GM21529 (cell line): Measurements from ENCODE around the gene LOXL4.

ENCODE experiments used
- ATAC-seq: cut with Tn5 transposase; IDR thresholded peaks from one replicate; pipeline ENCODE4 v1.9.1; 2021; ENCODE audit not compliant: unreplicated experiment

LOXL4 gene

DNA sequence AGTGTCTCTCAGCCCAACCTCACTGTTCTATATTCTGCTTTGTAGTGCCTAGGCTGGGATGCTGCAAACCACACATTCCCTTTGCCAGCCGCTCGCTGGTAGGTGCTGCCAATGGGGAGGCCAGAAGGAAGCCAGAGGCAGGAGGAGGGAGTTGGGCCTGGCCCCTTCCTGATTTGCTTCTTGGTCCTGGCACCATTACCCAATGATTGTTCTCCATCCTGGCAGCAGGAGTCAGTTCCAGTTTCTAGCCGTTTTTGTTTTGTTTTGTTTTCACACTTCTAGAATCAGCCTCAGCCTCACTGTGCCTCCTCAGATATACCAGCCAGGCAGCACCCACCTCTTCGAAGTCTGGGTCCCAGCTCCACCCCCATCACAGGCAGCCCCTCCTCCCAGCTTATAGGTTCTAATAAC, 27.4 kb upstream of the LOXL4 start:
- ATAC-seq: no peak

DNA sequence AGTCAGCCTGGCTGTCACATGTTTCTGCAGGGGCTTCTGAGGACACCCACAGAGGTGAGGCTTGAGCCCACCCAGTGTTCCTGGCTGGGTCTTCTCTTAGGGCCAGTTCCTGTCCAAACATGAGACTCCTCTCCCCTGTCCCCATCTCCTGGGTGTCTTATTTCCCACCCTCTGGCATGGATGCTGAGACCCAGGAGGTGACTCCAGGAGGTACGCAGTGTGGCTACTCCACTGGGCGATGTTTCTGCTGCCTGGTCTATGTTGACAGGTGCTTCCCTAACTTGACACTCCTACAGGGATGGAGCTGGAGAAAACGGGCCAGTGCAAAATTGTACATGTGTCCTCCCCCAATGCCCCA, 26.3 kb upstream of the LOXL4 start:
- no peak for ATAC-seq

DNA sequence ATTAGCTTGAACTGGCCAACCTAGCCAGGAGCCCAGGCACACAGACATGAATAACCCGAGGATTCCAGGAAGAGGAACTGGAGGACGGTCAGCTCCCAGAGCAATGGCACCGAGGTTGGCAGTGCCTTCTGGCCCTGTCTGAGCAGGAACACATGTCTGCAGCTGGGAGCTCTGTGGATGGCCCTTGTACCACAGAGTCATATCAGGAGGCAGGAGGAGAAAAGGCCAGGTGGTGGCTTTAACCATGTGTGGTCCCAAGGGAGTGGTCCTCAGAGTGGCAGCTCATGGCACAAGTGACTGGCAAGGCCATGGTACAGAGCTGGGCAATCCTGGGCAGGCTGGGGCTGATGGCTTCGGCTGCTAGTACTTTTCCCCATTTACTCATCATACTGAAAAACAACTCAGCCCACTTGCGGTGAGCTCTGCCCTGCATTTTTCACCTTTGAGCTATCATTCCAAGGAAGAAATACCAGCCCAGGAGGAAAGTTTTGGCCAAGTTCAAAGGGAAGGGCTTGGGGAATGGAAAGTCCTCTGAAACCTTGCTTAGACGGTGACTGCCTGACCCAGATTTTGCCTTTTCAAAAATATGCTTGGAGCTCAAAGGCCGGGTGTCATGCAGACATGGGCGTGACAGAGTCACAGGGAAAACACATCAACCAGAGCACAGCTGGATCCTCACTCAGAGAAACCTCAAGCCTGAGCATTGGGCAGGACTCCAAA, 25.7 kb upstream of the LOXL4 start:
- no peak for ATAC-seq

DNA sequence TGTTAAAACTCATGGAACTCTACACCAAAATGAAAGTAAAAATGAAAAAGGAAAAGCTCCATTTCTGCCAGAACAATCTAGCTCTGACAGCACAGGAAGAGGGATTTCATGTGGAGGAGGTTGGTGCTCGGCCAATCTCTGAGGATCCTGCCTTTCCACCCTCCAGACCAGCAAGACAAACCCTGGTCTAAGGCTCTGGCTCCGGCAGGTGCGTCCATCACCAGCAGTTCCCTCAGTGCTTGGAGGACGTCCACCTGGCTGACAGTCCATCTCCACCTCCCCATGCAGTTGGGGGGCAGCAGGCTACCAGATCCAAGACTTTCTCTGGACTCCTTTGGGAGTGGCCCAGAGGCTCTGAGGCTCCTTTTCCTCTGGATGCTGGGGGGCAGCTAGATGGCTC, 25.0 kb upstream of the LOXL4 start:
- ATAC-seq: no peak

DNA sequence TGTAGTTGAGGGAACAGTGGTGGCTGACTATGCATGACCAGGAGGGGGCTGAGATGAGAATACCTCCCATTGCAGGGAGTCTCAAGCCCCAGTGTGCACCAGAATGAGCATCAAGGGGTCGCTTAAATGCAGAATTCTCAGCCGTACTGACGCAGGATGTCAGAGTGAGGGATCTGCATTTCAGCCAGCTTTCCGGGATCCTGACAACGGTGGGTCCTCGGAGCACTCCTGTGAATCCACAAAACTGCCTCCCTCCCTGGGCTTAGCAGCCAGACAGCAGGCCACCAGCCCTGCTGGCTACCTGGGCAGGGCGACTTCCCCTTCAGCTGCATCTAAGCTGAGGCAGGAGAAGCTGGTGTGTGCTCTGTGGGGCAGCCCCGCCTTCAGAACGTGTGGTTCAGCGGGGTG, 21.8 kb upstream of the LOXL4 start:
- ATAC-seq: no peak

DNA sequence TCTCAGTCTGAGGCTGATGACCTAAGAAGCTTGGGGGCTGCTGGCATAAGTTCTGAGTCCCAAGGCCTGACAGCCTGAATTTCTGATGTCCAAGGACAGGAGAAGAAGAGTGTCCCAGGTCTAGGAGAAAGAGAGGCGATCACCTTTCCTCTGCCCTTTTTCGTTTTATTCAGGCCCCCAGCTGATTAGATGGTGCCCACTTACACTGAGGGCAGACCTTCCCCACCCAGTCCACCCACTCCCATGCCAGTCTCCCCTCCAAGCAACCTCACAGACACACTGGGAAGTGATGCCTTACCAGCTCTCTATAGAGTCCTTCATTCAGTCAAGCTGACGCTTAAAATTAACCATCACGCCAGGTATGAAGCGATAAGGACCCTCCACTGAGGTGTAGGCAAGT, 19.3 kb upstream of the LOXL4 start:
- no peak for ATAC-seq

DNA sequence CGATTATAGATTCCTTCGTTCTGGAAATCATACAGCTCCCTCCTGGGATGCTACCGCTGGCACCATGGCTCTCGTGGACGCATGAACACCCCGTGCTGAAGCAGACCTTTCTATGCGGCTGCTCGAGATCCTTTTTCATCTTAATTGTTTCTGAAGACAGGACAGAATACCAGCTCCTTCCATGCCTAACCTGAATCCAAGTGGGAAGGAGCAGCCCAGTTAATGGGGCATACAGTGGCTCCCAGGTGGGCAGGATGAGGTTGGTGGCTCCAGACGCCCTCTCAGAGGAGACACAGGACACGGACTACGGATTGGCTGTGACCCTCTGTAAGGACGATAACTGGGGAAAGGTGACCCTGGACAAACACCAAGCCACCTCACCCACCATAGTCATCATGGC, 18.4 kb upstream of the LOXL4 start:
- no peak for ATAC-seq

DNA sequence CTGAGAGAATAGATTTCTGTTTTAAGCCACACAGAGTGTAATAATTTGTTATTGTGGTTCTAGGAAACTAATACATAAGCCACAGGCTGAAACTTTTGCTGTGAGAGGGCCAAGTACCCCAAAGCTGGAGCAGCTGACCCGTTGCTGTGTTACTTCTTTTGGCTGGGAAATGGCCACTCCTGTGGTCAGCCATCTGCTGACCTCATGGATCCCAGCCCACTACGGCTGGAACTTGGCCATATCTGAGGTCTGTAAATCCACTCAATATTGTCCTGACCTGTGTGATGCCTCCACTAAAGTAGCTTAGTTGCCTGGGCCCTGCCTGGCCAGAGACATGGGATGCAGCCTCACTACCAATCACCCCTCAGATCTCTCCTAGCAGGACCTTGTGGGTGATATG, 17.4 kb upstream of the LOXL4 start:
- no peak for ATAC-seq

DNA sequence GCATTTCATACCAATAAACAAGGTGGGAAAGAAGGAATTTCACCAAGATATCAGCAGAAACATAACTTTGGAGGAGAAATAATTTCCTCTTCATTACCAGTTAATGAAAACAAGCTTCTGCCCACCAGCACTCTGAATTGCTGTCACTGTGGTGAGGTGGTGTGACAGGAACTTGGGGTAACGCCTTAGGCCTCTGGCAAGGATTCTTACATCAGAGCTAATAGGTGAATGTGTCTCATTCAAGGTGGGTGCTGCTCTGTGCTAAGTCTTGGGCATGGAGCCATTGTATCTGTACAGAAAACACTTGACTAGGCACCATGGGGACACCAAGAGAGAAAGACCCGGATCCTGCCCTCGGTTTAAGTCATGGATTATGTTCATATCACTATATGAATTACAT, 8.3 kb upstream of the LOXL4 start:
- ATAC-seq: no peak

DNA sequence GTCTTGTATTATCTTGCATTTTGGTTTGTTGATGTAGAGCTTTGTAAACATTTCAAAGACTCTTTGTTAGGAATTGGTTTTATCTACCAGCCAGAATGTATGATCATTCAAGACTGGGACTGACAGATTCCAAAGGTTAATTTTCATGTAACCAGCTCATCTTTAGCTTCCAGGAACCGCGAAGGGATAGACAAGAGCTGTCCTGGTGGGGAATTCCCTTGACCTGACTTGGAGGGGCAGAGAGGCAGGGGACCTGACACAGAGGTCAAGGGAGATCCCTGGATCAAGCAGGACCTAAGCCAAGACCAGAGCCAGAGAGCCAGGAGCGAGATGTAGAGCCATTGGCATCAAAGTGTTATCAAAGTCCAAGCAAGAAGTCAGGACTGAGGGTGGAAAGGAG, 6.6 kb upstream of the LOXL4 start:
- ATAC-seq: no peak

DNA sequence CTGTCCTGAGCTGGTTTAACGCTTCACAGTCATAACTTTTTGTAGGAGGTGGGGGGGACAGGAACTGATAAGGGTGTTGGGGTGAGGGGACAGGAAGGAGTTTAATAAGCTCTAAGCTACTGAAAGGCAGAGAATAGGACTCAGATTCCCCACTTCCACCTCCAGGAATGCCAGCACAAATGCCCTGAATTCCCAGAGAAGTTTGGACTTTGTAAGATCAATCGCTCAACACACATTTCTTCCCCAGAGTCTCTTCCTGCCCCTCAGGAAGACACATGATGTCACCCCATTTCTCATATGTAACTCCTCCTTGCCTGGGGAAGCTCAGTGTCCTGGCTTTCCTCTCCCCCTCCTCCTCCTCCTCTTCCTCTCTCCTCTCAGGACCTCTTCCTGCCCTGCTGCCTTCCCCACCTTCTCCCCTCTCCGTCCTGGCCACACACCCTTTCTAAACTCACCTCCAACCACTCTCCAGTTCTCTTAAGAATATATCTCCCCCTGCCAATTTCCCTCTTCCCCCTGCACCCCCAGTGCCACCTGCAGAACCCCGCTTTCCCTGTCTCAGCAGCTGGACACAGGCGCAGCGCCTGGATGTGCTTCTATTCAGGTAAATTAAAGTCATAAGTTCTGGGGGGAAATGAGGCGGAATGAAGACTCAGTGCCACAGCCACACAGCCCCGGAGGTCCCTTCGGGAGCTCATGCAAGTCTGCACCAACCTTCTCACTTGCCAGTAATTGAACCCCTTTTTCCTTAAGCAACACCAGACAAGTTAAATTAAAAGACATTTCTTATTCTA, 5.3 kb upstream of the LOXL4 start:
- ATAC-seq: no peak

DNA sequence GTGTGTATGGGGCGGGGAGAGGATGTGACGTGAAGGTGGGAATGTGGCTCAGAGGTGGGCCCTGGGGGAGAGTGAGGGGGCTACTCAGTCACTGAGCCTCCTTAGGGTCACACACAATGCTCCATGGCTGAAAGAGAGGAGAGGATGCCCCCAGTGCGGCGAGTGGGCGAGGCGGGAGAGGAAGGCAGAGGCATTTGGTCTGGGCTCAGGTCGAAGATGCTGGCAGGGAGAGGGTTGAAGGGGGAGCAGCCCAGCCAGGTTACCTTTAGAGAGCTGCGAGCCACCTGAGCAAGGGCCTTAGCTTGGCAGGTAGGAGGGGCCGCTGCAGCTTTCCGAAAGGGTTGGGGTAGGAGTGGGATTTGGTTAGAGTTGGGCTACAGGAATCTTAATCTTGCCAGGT, 4.7 kb upstream of the LOXL4 start:
- no peak for ATAC-seq

DNA sequence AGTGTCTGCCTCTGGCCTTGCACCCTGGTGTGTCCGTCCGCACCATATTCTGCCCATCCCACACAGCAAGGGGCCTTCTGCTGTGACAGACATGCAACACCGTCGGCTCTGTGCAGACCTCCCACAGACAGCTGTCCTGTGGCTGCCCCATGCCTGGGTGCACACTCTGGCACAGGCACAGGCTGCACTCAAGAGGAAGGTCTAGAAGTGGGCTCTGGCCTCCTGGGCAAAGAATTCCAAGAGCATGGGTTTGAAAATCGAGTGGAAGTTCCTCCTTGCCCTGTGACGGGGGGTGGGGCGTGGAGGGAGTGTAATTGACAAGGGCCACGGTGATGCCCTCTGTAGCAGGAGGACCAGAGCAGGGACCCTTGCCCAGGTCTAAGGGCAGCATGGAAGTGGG, 4.3 kb upstream of the LOXL4 start:
- no peak for ATAC-seq

DNA sequence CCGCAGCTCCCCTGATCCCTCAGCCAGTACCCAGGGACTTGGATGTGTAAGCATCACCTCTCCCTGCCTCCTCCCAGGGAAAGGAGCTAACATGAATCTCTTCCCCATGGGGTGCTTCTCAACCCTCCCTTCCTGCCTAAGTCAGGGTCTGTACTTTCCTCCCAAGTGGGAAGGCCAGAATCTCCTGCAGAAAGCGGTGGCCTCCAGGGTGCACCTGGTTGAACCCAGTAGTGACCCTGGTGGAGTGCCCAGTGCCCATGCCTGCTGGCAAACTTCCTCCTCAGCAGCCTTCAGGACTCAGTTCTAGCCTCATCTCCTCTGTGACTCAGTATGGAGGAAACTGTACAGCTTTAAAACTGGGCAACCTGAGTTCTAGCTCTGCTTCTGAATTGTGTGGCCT, 2.8 kb upstream of the LOXL4 start:
- ATAC-seq: no peak

DNA sequence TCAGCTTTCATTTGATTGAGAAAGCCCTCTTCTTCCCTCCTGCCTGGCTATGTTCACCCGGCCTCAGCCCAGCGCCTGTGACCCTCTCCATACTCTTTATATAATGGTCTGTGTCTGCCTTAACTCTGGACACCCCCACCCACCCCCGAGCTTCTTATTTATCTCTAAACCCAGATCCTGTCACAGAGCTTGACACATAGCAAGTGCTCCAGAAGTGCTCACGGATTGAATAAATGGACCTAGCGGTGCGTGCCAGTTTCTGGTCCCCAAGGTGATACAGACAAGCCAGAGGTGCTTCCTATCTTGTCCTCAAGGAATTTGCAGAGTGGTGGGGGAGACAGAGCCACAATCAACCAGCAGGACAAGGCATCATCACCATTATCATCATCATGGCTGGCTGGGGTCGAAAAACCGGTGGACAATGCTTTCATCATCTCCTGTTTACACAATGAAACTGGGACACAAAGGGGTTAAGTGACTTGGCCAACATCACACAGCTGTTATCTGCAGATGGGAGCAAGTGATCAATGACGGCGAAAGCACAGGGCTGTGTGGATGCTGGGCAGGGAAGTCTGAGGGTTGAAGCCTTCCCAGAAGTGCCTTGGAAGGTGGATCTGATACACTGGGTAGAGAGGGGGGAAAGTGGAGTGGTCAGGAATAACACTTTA, 2.2 kb upstream of the LOXL4 start:
- ATAC-seq: no peak

DNA sequence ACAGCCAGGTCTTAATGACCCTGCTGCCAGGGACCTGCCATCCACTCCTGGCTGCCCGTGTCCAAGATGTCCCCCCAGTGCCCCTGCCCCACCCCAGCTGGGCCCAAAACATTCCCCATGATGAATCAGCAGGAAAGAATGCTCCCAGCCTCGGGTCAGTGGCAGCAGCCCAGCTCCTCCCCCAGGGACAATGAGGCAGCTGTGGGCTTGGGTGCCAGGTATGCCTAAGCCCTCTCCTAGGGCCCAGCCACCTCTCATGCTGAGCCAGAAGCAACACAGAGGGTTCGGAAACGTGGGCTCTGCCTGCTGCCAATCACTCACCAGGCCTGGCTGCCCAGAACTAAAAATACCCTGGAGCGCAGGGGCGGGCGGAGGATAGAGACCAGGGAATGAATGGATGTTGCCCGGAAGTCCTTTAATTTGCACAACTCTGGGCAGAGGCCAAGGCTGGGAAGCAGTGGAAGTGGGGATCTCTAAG, 1.5 kb upstream of the LOXL4 start:
- no peak for ATAC-seq

DNA sequence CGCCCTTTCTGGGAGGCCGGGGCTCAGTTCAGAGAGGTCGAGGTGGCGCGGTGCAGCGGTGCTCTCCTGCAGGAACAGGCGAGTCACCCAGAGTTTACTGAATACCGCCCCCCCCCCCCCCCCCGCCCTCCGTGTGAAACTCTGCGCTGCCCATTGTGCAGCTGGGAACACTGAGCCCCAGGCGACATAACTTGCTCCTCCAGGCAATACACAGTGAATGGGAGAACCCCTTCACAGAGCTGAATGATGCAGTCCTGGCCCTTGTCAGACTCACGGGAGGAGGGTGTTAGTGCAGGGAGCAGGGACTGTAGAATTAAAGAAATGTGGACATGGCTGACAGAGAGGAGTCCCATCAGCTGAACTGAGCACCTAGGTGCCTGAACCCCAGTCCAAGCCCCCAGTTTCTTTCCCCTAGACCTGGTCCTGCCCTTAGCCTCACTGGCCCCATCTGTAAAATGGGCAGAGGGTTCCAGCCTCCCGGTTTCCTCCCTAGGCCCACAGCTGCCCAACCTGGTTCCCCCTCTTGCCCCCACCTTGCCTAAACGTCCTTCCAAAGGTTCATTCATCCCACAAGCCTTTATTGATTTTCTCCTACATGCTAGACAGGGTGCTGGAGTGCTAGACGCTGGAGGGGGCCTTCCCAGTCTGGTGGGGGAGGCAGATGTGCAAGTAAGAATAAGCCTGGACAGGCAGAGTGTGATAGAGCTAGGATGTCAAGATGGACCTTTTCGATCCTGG, 869 bp upstream of the LOXL4 start:
- ATAC-seq: no peak

DNA sequence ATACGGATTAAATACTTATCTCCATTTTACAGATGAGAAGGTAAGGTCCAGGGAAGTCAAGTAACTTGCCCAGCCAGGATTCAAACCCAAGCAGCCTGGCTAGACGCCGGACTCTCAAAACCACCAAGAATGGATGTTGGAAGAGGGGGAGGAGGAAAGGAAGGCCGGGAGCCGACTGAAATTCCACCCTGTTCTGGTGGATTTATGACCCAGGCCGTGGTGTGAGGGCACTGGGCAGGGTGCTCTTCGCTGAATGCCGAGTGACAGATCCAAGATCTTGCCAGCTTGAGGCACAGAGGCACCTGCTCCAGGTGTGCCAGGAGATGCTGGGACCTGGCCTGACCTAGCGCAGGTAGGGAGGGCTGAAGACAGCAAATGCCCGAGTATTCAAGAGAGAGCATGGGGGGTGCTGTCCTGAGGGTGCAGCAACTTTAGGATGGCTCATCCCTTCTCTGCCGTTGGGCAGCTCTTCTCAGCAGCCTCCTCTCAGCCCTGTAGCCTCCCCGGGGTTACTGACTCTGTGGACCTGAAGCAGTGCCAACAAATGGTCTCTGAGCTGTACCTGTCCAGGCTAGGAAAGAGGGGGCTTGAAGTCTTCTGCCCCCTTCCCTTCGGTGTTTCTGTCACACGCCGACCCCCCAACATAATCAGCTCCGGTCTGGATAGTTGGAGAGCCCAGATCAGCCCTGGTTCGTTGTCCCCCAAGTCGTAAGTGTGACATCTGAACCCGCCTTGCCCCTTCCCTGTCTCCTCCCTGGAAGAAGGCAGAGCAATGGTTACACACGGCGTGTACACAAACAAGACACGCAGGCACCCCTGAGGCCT, 713 bp downstream of the LOXL4 start:
- ATAC-seq: no peak

DNA sequence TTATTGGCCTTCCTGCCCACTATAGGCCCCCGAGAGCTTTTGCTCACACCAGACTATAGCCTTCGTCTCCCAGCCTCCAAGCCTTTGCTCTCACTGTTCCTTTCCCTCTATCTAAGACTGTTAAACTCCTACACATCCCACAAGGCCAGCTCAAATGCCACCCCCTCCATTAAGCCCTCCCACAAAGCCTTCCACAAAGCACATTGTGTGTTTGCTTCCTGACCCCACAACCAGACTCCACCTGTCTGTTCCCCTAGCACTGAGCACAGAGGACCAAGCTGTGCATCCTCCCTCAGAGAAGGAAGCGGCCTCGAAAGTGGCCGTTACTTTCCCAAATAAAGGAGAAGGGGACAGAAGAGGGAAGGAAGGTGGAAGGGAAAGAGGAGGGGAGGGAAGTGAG, 1.3 kb downstream of the LOXL4 start:
- ATAC-seq: no peak
